ENCODE results near the gene OR2W1.

GRCh38 chr6:29035951-29036350, 9.0 kb downstream of the OR2W1 start:
- TF ChIP-seq, protein P1, sequence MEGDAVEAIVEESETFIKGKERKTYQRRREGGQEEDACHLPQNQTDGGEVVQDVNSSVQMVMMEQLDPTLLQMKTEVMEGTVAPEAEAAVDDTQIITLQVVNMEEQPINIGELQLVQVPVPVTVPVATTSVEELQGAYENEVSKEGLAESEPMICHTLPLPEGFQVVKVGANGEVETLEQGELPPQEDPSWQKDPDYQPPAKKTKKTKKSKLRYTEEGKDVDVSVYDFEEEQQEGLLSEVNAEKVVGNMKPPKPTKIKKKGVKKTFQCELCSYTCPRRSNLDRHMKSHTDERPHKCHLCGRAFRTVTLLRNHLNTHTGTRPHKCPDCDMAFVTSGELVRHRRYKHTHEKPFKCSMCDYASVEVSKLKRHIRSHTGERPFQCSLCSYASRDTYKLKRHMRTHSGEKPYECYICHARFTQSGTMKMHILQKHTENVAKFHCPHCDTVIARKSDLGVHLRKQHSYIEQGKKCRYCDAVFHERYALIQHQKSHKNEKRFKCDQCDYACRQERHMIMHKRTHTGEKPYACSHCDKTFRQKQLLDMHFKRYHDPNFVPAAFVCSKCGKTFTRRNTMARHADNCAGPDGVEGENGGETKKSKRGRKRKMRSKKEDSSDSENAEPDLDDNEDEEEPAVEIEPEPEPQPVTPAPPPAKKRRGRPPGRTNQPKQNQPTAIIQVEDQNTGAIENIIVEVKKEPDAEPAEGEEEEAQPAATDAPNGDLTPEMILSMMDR (IDR thresholded peaks at IDR 0.05): no peak
- TF ChIP-seq POLR2A (IDR thresholded peaks at IDR 0.05) (no peak), POLR2AphosphoS5 (IDR thresholded peaks at IDR 0.05) (no peak)
